ENCODE results near the gene CHFR. TPM values are rescaled to one million over a fixed set of nuclear protein-coding genes. Genes with fewer than 3 reads are reported as not detected.

Gene CHFR
- total and polyA plus RNA-seq, 9 of the 15 experiments (the other 6 are each of a cell fraction or from before 2014, with no cell fraction given): 0.61 to 33.9 (median 19.3) TPM

- TF ChIP-seq ZBTB2 (IDR thresholded peaks at IDR 0.05): no peak
Observed at GRCh38 chr12:132827763-132828703, 59.4 kb downstream of the CHFR start (continued).

- Histone ChIP-seq H3K27me3 (ENCODE audit: control insufficient read depth in 2 of 2, insufficient read depth in 2 of 2, low read length in 2 of 2) (no peaks in the 10 kb centered on the region), H3K4me2 (ENCODE audit: insufficient read depth, low read length) (no peak overlapping the region), H2AFZ (ENCODE audit: low read depth, low read length) (no peak overlapping the region), H3K4me1 (replicated peaks in 1 of 2; ENCODE audit: control insufficient read depth in 2 of 2, insufficient read depth in 2 of 2, low read length in 2 of 2) (peaks cover 6 to 22% of the 10 kb centered on the region in 2 experiments; a peak in 4 of 5 replicates), H3K9me3 (replicated peaks; ENCODE audit: control insufficient read depth, insufficient read depth, low read depth, low read length) (no peaks in the 10 kb centered on the region), H3K27ac (ENCODE audit: extremely low read depth, low read depth, low read length) (no peak overlapping the region), H3K9ac (ENCODE audit: insufficient read depth in 1 of 2, low read depth in 2 of 2, low read length in 2 of 2) (no peak overlapping the region), H3K79me2 (ENCODE audit: control insufficient read depth, insufficient read depth, low read length) (peaks cover 57% of the 10 kb centered on the region), H4K20me1 (replicated peaks; ENCODE audit: control insufficient read depth, insufficient read depth, low read length) (peaks cover 13% of the 10 kb centered on the region), H3K4me3 (no peak overlapping the region), H3K36me3 (ENCODE audit: control insufficient read depth, insufficient read depth, low read length) (peaks cover 56% of the 10 kb centered on the region), H3K9me1 (ENCODE audit: control insufficient read depth, insufficient read depth, low read length) (peaks cover 8% of the 10 kb centered on the region)
- in situ Hi-C loops (cut with MboI) (no loop called here), intact Hi-C loops (cut with micrococcal nuclease) (no loop called here)
- 99% methylated on average over 14 of the region's 16 CpGs for WGBS (ENCODE audit: insufficient coverage, low coverage, missing lambda C conversion rate)
- no peak for ATAC-seq
- DNase-seq (ENCODE audit: extremely low read depth in 1 of 4, low spot score in 3 of 4): no peak
- ChIA-PET POLR2A (interaction anchor here (1.0 kb wide), 1 partner anchor 10 kb away, joined by 4 read pairs; no protein-coding TSS in a partner anchor), CTCF (ENCODE audit: low intra/inter-chr PET ratio) (no interaction called here)
- no peak for TF ChIP-seq TAF15 (IDR thresholded peaks at IDR 0.05; ENCODE audit: low read depth, low read length)
- TF ChIP-seq, protein P1, sequence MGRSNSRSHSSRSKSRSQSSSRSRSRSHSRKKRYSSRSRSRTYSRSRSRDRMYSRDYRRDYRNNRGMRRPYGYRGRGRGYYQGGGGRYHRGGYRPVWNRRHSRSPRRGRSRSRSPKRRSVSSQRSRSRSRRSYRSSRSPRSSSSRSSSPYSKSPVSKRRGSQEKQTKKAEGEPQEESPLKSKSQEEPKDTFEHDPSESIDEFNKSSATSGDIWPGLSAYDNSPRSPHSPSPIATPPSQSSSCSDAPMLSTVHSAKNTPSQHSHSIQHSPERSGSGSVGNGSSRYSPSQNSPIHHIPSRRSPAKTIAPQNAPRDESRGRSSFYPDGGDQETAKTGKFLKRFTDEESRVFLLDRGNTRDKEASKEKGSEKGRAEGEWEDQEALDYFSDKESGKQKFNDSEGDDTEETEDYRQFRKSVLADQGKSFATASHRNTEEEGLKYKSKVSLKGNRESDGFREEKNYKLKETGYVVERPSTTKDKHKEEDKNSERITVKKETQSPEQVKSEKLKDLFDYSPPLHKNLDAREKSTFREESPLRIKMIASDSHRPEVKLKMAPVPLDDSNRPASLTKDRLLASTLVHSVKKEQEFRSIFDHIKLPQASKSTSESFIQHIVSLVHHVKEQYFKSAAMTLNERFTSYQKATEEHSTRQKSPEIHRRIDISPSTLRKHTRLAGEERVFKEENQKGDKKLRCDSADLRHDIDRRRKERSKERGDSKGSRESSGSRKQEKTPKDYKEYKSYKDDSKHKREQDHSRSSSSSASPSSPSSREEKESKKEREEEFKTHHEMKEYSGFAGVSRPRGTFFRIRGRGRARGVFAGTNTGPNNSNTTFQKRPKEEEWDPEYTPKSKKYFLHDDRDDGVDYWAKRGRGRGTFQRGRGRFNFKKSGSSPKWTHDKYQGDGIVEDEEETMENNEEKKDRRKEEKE (IDR thresholded peaks at IDR 0.05; ENCODE audit: borderline replicate concordance in 1 of 2, control insufficient read depth in 1 of 2, low read depth in 2 of 2, low read length in 1 of 2): no peak
- no peak for TF ChIP-seq ZNF609 (CRISPR knock-in tag; IDR thresholded peaks at IDR 0.05; ENCODE audit: borderline replicate concordance)
- no peak for TF ChIP-seq GTF2F1 (IDR thresholded peaks at IDR 0.05; ENCODE audit: low read depth, low read length)
- no peak for TF ChIP-seq JUNB (CRISPR knock-in tag; conservative IDR thresholded peaks at IDR 0.05)
- no peak for TF ChIP-seq PTRF (tag; IDR thresholded peaks at IDR 0.05)
- TF ChIP-seq PHTF2 (CRISPR knock-in tag; IDR thresholded peaks at IDR 0.05): no peak
- FAIRE-seq: no peak
- no TSS peak for BruUV-seq (replicated peaks)
Observed at GRCh38 chr12:132825861-132826260, 61.5 kb downstream of the CHFR start.

Measured in K562 (cell line).